ENCODE measurements around the gene GSAP. TPM values are rescaled to one million over a fixed set of nuclear protein-coding genes. Genes with fewer than 3 reads are reported as not detected.

Gene GSAP
- total RNA-seq, 2 donors from 2014 or later = 15.9 to 18.0 TPM

Other genes with a start within 250 kb of the GSAP start
- gene FGL2, start 216.5 kb downstream of the GSAP start, total RNA-seq = 1 to 10 TPM; 1.0 to 1.4 TPM
- gene PTPN12, start 120.9 kb upstream of the GSAP start, total RNA-seq = 10 to 100 TPM; 33.8 to 84.3 TPM

All from natural killer cell treated with Interleukin-12 subunit alpha and Interleukin-12 subunit beta and Interleukin-15 and Interleukin-18, amount 100 ng/mL, for 72 hours (primary cell).